Brain microvascular endothelial cell (primary cell): ENCODE data around the gene MCTP2.

ENCODE experiments used
- DNase-seq: peaks from one replicate; pipeline ENCODE4 v3.0.0-alpha.2; 2020
- H3K27ac ChIP-seq: fragments of 250-450 bp; sonication (Bioruptor Pico); 2 replicates; pipeline ENCODE4 v1.5.1; 2020; ENCODE audit warnings: mild to moderate bottlenecking, moderate library complexity
- H3K27me3 ChIP-seq: fragments of 250-450 bp; sonication (Bioruptor Pico); replicated peaks from 2 replicates; pipeline ENCODE4 v1.5.1; 2020; ENCODE audit warnings: mild to moderate bottlenecking
- H3K36me3 ChIP-seq: fragments of 250-450 bp; sonication (Bioruptor Pico); replicated peaks from 2 replicates; pipeline ENCODE4 v1.5.1; 2020; ENCODE audit warnings: mild to moderate bottlenecking
- H3K4me3 ChIP-seq: 2 replicates; pipeline ENCODE4 v1.5.1; 2011; ENCODE audit warnings: low read depth, mild to moderate bottlenecking, control low read depth, low read length, moderate library complexity
- CTCF ChIP-seq: IDR thresholded peaks from 2 replicates; pipeline ENCODE4 v1.5.1; 2011; ENCODE audit warnings: low read depth, mild to moderate bottlenecking, moderate library complexity, low read length, control low read depth, inconsistent platforms; ENCODE audit errors: missing control alignments
- in situ Hi-C: cut with HindIII; loops from 2 replicates; pipeline ENCODE4 v1.10.0; 2017; ENCODE audit warnings: low sequenced_read_pairs, low pct_ligation_motif_present

MCTP2 gene

GRCh38 chr15:94335616-94336015 lies 104.3 kb downstream of the MCTP2 start:
- Histone ChIP-seq H3K27ac (no peak overlapping the region), H3K4me3 (no peak overlapping the region), H3K36me3 (no peaks in the 10 kb centered on the region), H3K27me3 (no peaks in the 10 kb centered on the region)
- in situ Hi-C loops = no loop called here
- TF ChIP-seq CTCF = no peak
- no peak for DNase-seq

DNA sequence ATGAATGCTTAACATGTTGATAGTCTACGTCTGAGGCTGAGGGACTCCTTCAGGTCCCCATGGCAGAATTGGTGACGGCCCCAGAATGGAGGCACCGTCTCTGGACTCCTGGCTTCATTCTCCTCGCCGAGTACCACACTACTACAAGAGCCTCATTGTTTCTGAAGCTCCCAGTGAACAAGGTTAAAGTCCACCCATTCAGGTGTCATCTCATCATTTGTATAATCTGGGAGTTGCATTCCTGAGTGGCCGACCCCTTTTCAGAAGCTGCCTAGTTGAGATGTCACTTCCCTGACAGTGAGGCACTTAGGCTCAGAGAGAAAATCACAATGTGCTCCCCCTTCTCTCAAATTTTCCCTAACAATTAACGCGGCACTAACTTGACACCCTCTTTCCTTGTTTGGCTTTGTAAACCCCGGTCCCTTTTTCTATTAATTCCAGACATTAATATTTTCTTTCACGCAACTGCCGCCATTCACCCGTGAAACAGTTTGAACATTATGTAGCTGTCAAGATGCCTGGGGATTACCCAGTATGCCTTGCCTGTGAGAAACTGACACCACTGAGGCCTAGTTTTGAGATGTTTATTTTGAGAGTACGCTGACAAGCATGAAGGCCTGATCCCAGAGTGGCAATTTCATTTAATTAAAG lies 105.6 kb downstream of the MCTP2 start:
- DNase-seq = no peak
- Histone ChIP-seq H3K36me3 (no peaks in the 10 kb centered on the region), H3K27me3 (no peaks in the 10 kb centered on the region), H3K27ac (no peak overlapping the region), H3K4me3 (no peak overlapping the region)
- in situ Hi-C loops = no loop called here
- no peak for TF ChIP-seq CTCF

DNA sequence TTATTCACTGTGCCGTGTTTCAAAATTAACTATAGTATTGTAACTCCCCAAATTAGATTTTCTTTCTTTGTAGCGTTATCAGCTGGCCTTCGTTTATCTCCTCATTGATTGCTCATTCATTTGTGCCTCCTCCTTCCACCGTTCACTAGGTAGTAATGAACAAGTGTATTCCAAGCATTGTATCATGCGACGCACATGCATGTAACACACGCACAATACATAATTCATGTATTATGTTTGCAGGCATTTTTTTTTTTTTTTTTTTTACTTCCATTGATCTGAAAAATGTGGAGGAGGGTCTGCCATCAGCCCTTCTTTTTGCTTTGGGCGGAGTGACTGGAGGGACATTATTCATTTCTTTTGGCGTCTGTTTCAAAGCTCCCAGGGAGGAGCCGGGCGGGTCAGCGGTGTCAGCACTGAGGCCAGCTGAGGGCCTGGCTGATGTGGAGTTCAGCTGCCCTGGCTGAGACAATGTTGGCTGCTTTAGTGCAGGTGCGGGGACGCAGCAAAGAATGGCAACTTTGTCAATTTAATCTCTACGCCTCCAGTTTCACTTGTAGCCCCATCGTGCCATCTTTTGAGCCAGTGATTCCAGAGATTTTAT lies 107.0 kb downstream of the MCTP2 start:
- Histone ChIP-seq H3K27ac (no peak overlapping the region), H3K36me3 (no peaks in the 10 kb centered on the region), H3K4me3 (no peak overlapping the region), H3K27me3 (no peaks in the 10 kb centered on the region)
- no peak for DNase-seq
- no peak for TF ChIP-seq CTCF
- in situ Hi-C loops = no loop called here

DNA sequence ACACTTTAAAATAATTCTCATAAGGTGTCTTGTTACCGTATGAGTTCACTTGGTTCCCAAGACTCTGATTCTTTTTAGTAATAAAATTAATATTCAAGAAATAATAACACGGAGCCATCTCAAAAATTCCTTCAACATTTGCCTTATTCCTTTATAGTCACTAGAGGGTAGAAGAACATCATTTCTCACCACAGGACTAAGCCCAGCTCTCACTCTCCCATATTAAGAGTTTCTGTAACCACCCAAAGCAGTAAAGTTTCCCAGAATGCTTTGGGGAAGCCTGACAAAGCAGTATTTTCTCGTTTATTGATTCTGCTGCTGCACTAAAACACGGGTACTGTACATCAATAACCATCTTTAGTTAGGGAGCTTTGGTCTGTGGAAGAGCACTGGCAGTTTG lies 114.9 kb downstream of the MCTP2 start:
- no peak for DNase-seq
- in situ Hi-C loops = no loop called here
- Histone ChIP-seq H3K27me3 (no peaks in the 10 kb centered on the region), H3K27ac (no peak overlapping the region), H3K36me3 (no peaks in the 10 kb centered on the region), H3K4me3 (no peak overlapping the region)
- no peak for TF ChIP-seq CTCF

GRCh38 chr15:94348084-94348483 lies 116.7 kb downstream of the MCTP2 start:
- no peak overlapping the region for H3K27ac ChIP-seq
- in situ Hi-C loops = no loop called here
- no peak for TF ChIP-seq CTCF
- DNase-seq = no peak
- H3K4me3 ChIP-seq = no peak overlapping the region
- no peaks in the 10 kb centered on the region for H3K27me3 ChIP-seq
- H3K36me3 ChIP-seq = no peaks in the 10 kb centered on the region
